Nephron (organoid): ENCODE results near the gene ZNF365.

Source experiments
- H3K27ac Mint-ChIP-seq, 3 experiments: 2 replicates each; pipeline ENCODE4 v1.8.0; 2020; ENCODE audit warnings: mixed read lengths in 3 of 3, mild to moderate bottlenecking in 2 of 3, moderate library complexity in 1 of 3
- H3K27me3 Mint-ChIP-seq: 2 replicates; pipeline ENCODE4 v1.8.0; 2021; ENCODE audit warnings: low read depth, mild to moderate bottlenecking, moderate library complexity, mixed read lengths
- H3K36me3 Mint-ChIP-seq: 2 replicates; pipeline ENCODE4 v1.8.0; 2020; ENCODE audit warnings: low read depth, mixed read lengths
- H3K4me1 Mint-ChIP-seq: 2 replicates; pipeline ENCODE4 v1.8.0; 2020; ENCODE audit warnings: mixed read lengths
- H3K4me3 Mint-ChIP-seq, 3 experiments: 2 replicates each; pipeline ENCODE4 v1.8.0; 2020; ENCODE audit warnings: mild to moderate bottlenecking in 3 of 3, mixed read lengths in 3 of 3, moderate library complexity in 2 of 3
- H3K9me3 Mint-ChIP-seq: 2 replicates; pipeline ENCODE4 v1.8.0; 2020; ENCODE audit warnings: mixed read lengths
- CTCF ChIP-seq, 3 experiments: fragments of 200-600 bp; sonication (generic); IDR thresholded peaks; one replicate each; pipeline ENCODE4 v1.5.0; 2021; ENCODE audit warnings: antibody characterized with exemption in 3 of 3; ENCODE audit not compliant: unreplicated experiment in 3 of 3

Gene ZNF365

DNA sequence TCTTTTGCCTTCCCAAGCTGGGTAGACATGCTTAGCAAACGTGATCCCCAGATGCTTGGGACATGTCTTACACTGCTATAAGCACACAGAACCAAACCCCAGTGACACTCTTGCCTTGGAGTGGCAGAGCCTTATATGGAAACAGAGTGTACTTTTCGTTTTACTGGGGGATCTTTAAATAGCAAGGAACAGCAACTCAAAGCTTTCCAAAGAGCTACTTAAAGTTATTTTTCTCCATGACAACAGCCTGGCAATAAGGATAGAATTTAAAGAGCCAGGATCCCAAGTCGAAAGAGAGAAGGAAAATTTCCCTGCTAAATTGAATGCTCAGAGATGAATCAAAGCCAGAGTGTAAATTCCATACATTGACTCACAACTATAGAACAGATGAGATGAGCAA is 67.8 kb downstream of the ZNF365 start:
- Mint-ChIP-seq H3K27ac (no peak overlapping the region), H3K27me3 (no peaks in the 10 kb centered on the region), H3K36me3 (no peaks in the 10 kb centered on the region), H3K4me3 (no peak overlapping the region), H3K4me1 (peaks cover 16% of the 10 kb centered on the region), H3K9me3 (no peaks in the 10 kb centered on the region)
- TF ChIP-seq CTCF (IDR thresholded peaks at IDR 0.05; ENCODE audit: unreplicated experiment in 3 of 3): no peak

DNA sequence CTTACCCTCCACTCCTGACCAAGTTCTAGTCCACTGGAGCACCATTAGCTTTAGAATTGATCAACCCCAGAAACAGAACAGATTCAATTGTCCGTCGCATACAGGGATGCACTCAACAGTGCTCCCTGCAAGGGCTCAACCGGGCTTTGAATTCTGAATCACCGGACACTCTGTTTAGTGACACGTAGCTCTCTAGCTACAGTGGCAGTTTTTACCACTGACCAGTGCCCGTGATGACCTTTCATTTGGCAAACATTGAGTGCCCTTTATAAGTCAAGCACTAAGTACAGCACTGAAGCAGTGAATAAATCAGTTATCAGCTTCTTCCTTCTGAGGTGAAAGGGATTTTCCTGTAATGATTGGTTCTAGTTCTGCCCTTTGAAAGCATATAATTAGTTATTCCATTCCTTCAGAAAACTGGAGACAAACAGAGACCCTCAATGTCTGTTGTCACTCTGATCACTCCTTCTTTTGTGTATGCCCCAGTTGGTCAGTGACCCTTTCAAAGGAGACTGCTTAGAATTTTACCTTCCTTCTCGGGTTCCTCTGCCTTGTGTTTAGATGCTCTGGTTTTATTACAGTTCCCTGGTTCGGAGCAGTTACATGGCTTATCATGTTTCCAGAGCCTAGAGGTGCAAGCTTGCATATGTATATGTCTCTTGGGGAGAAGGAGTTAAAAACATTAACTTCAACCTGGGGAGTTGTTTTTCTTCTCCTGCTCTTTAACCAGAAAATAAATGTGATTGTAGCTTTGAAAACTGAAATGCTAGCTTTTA is 68.9 kb downstream of the ZNF365 start:
- H3K36me3 Mint-ChIP-seq: no peaks in the 10 kb centered on the region
- no peak overlapping the region for H3K4me3 Mint-ChIP-seq
- no peaks in the 10 kb centered on the region for H3K27me3 Mint-ChIP-seq
- H3K4me1 Mint-ChIP-seq: peaks cover 16% of the 10 kb centered on the region
- no peak overlapping the region for H3K27ac Mint-ChIP-seq
- no peak for TF ChIP-seq CTCF (IDR thresholded peaks at IDR 0.05; ENCODE audit: unreplicated experiment in 3 of 3)
- no peaks in the 10 kb centered on the region for H3K9me3 Mint-ChIP-seq

- Mint-ChIP-seq H3K27me3 (no peaks in the 10 kb centered on the region), H3K4me3 (no peak overlapping the region), H3K4me1 (peaks cover 16% of the 10 kb centered on the region), H3K9me3 (no peaks in the 10 kb centered on the region), H3K27ac (no peak overlapping the region), H3K36me3 (no peaks in the 10 kb centered on the region)
- no peak for TF ChIP-seq CTCF (IDR thresholded peaks at IDR 0.05; ENCODE audit: unreplicated experiment in 3 of 3)
These were observed 69.7 kb downstream of the ZNF365 start for GRCh38 chr10:62443866-62444265.

DNA sequence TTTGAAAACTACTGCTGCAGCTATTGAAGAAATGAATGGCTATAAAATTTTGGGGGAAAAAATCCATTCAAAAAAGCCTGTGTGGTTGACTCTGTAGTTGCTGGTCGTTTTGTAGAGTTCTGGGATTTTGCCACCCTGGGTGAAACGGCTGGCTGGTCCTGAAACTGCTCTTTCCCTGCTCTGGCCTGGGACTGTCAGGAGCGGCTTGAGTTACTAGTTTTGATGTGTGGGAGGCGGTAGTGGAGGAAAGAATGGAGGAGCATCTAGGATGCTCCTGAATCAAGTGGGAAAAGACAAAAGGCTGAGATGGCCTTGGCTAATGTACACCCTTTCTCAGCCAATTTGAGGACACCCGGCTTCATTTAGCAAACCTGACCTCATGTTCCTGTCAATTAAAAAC is 72.5 kb downstream of the ZNF365 start:
- H3K27ac Mint-ChIP-seq: no peak overlapping the region
- H3K4me1 Mint-ChIP-seq: peaks cover 16% of the 10 kb centered on the region
- TF ChIP-seq CTCF (IDR thresholded peaks at IDR 0.05; ENCODE audit: unreplicated experiment in 3 of 3): no peak
- H3K9me3 Mint-ChIP-seq: no peaks in the 10 kb centered on the region
- no peaks in the 10 kb centered on the region for H3K36me3 Mint-ChIP-seq
- H3K27me3 Mint-ChIP-seq: no peaks in the 10 kb centered on the region
- H3K4me3 Mint-ChIP-seq: no peak overlapping the region

- no peak overlapping the region for H3K4me3 Mint-ChIP-seq
- no peak overlapping the region for H3K27ac Mint-ChIP-seq
- no peaks in the 10 kb centered on the region for H3K36me3 Mint-ChIP-seq
- H3K27me3 Mint-ChIP-seq: no peaks in the 10 kb centered on the region
- H3K4me1 Mint-ChIP-seq: peaks cover 11% of the 10 kb centered on the region
- TF ChIP-seq CTCF (IDR thresholded peaks at IDR 0.05; ENCODE audit: unreplicated experiment in 3 of 3): no peak
- H3K9me3 Mint-ChIP-seq: no peaks in the 10 kb centered on the region
These were observed 76.9 kb downstream of the ZNF365 start for GRCh38 chr10:62450912-62451610.

DNA sequence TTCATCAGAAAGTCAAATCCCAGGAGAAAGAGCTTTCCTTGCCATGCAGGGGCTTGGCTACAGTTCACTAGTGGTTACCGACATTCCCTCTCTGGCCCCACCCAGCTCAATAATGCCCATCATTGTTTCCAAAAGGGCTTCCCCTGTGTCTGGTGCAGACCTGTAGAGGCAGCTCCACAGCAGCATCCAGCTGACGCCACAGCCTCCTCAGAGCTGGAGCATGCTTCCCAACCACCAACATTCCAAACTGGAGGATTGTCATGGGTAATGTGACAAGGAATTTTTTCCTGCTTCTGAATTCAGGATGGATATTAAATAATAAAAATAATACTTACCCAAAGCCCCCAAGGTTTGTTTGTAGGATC is 77.4 kb downstream of the ZNF365 start:
- Mint-ChIP-seq H3K4me3 (no peak overlapping the region), H3K36me3 (no peaks in the 10 kb centered on the region), H3K27ac (no peak overlapping the region), H3K4me1 (peaks cover 14% of the 10 kb centered on the region), H3K9me3 (no peaks in the 10 kb centered on the region), H3K27me3 (no peaks in the 10 kb centered on the region)
- TF ChIP-seq CTCF (IDR thresholded peaks at IDR 0.05; ENCODE audit: unreplicated experiment in 3 of 3): no peak
